Suprapubic skin (tissue), 4 donors: ENCODE measurements around the gene ETV3L.

Source experiments
- CTCF ChIP-seq, 2 donors: fragments of 200-600 bp in 1 of 2; fragments of 450-650 bp in 1 of 2; sonication (generic) in 1 of 2; IDR thresholded peaks; one replicate each; pipeline ENCODE4 v1.5.1; 2016 to 2019; ENCODE audit warnings: antibody characterized with exemption in 2 of 2, mild to moderate bottlenecking in 1 of 2, moderate library complexity in 1 of 2
- EP300 ChIP-seq: sonication (generic); formaldehyde crosslinking; IDR thresholded peaks from one replicate; pipeline ENCODE4 v1.6.1; 2017; ENCODE audit warnings: antibody characterized with exemption
- POLR2A ChIP-seq, 2 donors: fragments of 450-650 bp; IDR thresholded peaks; one replicate each; pipeline ENCODE4 v1.6.1; 2017; ENCODE audit warnings: antibody characterized with exemption in 2 of 2, mild to moderate bottlenecking in 2 of 2, moderate library complexity in 2 of 2
- POLR2AphosphoS5 ChIP-seq, 3 donors: sonication (generic); formaldehyde crosslinking; IDR thresholded peaks; one replicate each; pipeline ENCODE4 v1.6.1; 2017; ENCODE audit warnings: antibody characterized with exemption in 3 of 3

DNA sequence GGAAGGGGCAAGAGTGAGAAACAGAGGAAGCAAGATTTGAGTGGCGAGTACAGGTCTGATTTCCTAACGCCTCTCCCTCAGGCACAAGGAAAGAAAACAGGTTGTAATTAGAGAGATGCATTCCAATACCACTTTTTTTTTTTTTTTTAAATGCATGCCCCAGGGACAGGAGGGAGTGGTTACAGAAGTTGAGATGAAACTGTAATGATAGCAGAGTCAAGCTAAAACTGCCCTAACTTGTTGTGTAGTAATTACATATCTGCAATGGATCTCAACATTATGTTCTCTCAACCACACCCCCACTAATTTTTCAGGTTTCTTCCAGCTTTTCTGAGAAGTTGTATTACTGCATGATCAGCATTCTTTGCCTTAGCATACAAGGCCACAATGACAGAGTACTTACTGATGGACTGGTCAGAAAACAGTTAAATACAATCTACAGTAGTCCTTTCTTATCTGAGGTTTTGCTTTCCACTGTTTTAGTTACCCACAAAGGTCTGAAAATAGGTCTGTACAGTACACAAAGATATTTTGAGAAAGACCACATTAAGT, 33.1 kb upstream of the ETV3L start:
- TF ChIP-seq POLR2A (IDR thresholded peaks at IDR 0.05) (no peak), CTCF (IDR thresholded peaks at IDR 0.05) (no peak), EP300 (no peak), POLR2AphosphoS5 (IDR thresholded peaks at IDR 0.05) (no peak)
